HFF-Myc (cell line): ENCODE data around the gene AK2.
A peak's percentile ranks its signal among the peaks of the same experiment; 100 is the strongest.

ENCODE experiments used
- DNase-seq: peaks from one replicate; pipeline ENCODE4 v3.0.0-alpha.2; 2011; ENCODE audit warnings: low read depth; ENCODE audit errors: extremely low read depth
- H3K4me3 ChIP-seq: replicated peaks from 2 replicates; pipeline ENCODE4 v1.5.1; 2011; ENCODE audit warnings: low read depth, mild to moderate bottlenecking, control low read depth, low read length
- CTCF ChIP-seq: IDR thresholded peaks from 2 replicates; pipeline ENCODE4 v1.5.1; 2012; ENCODE audit warnings: mild to moderate bottlenecking, low read depth, low read length, control low read depth; ENCODE audit errors: missing control alignments

Gene AK2

GRCh38 chr1:33061834-33062233, 25.2 kb upstream of the AK2 start:
- TF ChIP-seq CTCF: no peak
- no peak for DNase-seq
- H3K4me3 ChIP-seq: no peak overlapping the region

GRCh38 chr1:33060579-33061083, 23.9 kb upstream of the AK2 start:
- TF ChIP-seq CTCF: no peak
- peak; percentile 64 for DNase-seq
- no peak overlapping the region for H3K4me3 ChIP-seq

GRCh38 chr1:33057095-33057494, 20.4 kb upstream of the AK2 start:
- H3K4me3 ChIP-seq: no peak overlapping the region
- TF ChIP-seq CTCF: no peak
- no peak for DNase-seq

GRCh38 chr1:33056426-33056825, 19.7 kb upstream of the AK2 start:
- no peak overlapping the region for H3K4me3 ChIP-seq
- no peak for TF ChIP-seq CTCF
- no peak for DNase-seq

GRCh38 chr1:33055210-33056008, 18.7 kb upstream of the AK2 start:
- DNase-seq: peak; percentile 69
- TF ChIP-seq CTCF: peak; percentile 76
- H3K4me3 ChIP-seq: no peak overlapping the region

GRCh38 chr1:33050221-33051076, 13.8 kb upstream of the AK2 start:
- DNase-seq: peak; percentile 63
- no peak for TF ChIP-seq CTCF
- H3K4me3 ChIP-seq: no peak overlapping the region
